A549 (cell line): ENCODE data around the gene ADARB2. TPM values are rescaled to one million over a fixed set of nuclear protein-coding genes. Genes with fewer than 3 reads are reported as not detected.

Experiments used
- ATAC-seq, 2 experiments: fragments of 200-7000 bp in 1 of 2; fragments of >200 bp in 1 of 2; cut with Nextera tagmentation in 1 of 2; cut with Tn5 transposase in 1 of 2; 3 replicates each; pipeline versions ENCODE4 v1.8.0 to v1.9.1; 2018 to 2020; ENCODE audit warnings: mild to moderate bottlenecking in 1 of 2, moderate library complexity in 1 of 2
- CTCF ChIA-PET: fragments of 300-600 bp; sonication (Branson Sonifier 250); formaldehyde crosslinking; extraction: SDS; loops from one replicate; lab custom pipeline; 2021; ENCODE audit warnings: antibody characterized with exemption, inconsistent platforms; lab: Yijun Ruan, JAX
- POLR2A ChIA-PET: fragments of 350-600 bp; formaldehyde crosslinking; extraction: SDS; loops from one replicate; lab custom pipeline; 2021; ENCODE audit warnings: antibody characterized with exemption, inconsistent platforms; lab: Yijun Ruan, JAX
- DNase-seq, 2 experiments: peaks; one replicate each; pipeline versions ENCODE4 v3.0.0 to v3.0.0-alpha.2; 2011 to 2016; ENCODE audit warnings: low read depth in 1 of 2, low spot score in 1 of 2
- FAIRE-seq: peaks from 2 replicates; lab custom pipeline; 2011; peaks lifted over from hg19 to GRCh38; lab: Jason Lieb, UNC
- H3K27ac ChIP-seq, 2 experiments: fragments of >200 bp; sonication (Bioruptor Twin); formaldehyde crosslinking; 3 replicates each; pipeline ENCODE4 v1.5.1; 2016 to 2017
- H3K4me1 ChIP-seq: fragments of >200 bp; sonication (Bioruptor Twin); formaldehyde crosslinking; 3 replicates; pipeline ENCODE4 v1.6.1; 2016
- H3K4me2 ChIP-seq: fragments of >200 bp; sonication (Bioruptor Twin); formaldehyde crosslinking; 3 replicates; pipeline ENCODE4 v1.6.1; 2016
- H3K4me3 ChIP-seq: fragments of >200 bp; sonication (Bioruptor Twin); formaldehyde crosslinking; 3 replicates; pipeline ENCODE4 v1.5.1; 2016
- H3K9me3 ChIP-seq: fragments of >200 bp; sonication (Bioruptor Twin); formaldehyde crosslinking; 3 replicates; pipeline ENCODE4 v1.6.1; 2016
- BHLHE40 ChIP-seq: IDR thresholded peaks from 2 replicates; pipeline ENCODE4 v1.6.1; 2012; ENCODE audit warnings: low read depth, low read length, inconsistent platforms
- CBX8 ChIP-seq: fragments of 200-600 bp; sonication (generic); IDR thresholded peaks from 2 replicates; pipeline ENCODE4 v1.6.1; 2016
- CHD4 ChIP-seq: fragments of 200-600 bp; sonication (generic); IDR thresholded peaks from 2 replicates; pipeline ENCODE4 v1.6.1; 2016; ENCODE audit warnings: antibody characterized with exemption, mild to moderate bottlenecking, borderline replicate concordance
- EHMT2 ChIP-seq: fragments of 200-600 bp; sonication (generic); IDR thresholded peaks from 2 replicates; pipeline ENCODE4 v1.6.1; 2016; ENCODE audit warnings: antibody characterized with exemption, low read depth, mild to moderate bottlenecking, moderate library complexity
- EP300 ChIP-seq, 2 experiments: fragments of >200 bp; sonication (Bioruptor Twin); formaldehyde crosslinking; IDR thresholded peaks; 2 replicates in 1 of 2; 3 replicates in 1 of 2; pipeline ENCODE4 v1.6.1; 2016 to 2017
- FOSL2 ChIP-seq, 2 experiments: fragments of 450-650 bp in 1 of 2; fragments of >200 bp in 1 of 2; sonication (Bioruptor Twin) in 1 of 2; formaldehyde crosslinking; IDR thresholded peaks; 2 replicates each; pipeline versions ENCODE4 v1.5.0 to v1.6.1; 2016 to 2020; ENCODE audit warnings: mild to moderate bottlenecking in 1 of 2, moderate library complexity in 1 of 2
- GATA3 ChIP-seq: IDR thresholded peaks from 2 replicates; pipeline ENCODE4 v1.6.1; 2012; ENCODE audit warnings: borderline replicate concordance
- HDAC2 ChIP-seq: fragments of 200-600 bp; sonication (generic); IDR thresholded peaks from 2 replicates; pipeline ENCODE4 v1.6.1; 2016
- KDM1A ChIP-seq: fragments of 200-600 bp; sonication (generic); IDR thresholded peaks from 2 replicates; pipeline ENCODE4 v1.6.1; 2016; ENCODE audit warnings: low read depth, mild to moderate bottlenecking
- MAZ ChIP-seq: fragments of 150-350 bp; IDR thresholded peaks from 2 replicates; pipeline ENCODE4 v1.6.1; 2014; ENCODE audit warnings: antibody characterized with exemption, low read depth, low read length, borderline replicate concordance
- MYC ChIP-seq: IDR thresholded peaks from 2 replicates; pipeline ENCODE4 v1.6.1; 2012; ENCODE audit warnings: mild to moderate bottlenecking, inconsistent platforms, low read length, improper control_type of control experiment, borderline replicate concordance
- NPAS2 ChIP-seq: fragments of 250-450 bp; sonication (Bioruptor Pico); IDR thresholded peaks from 2 replicates; pipeline ENCODE4 v1.8.0; 2022; ENCODE audit warnings: mild to moderate bottlenecking, moderate library complexity, borderline replicate concordance
- NR3C1 ChIP-seq: fragments of >200 bp; sonication (Bioruptor Twin); formaldehyde crosslinking; IDR thresholded peaks from 3 replicates; pipeline ENCODE4 v1.6.1; 2017
- POLR2A ChIP-seq: IDR thresholded peaks from 2 replicates; pipeline ENCODE4 v1.6.1; 2012; ENCODE audit warnings: mild to moderate bottlenecking, low read length
- RCOR1 ChIP-seq: fragments of 150-350 bp; IDR thresholded peaks from 2 replicates; pipeline ENCODE4 v1.6.1; 2014; ENCODE audit warnings: antibody characterized with exemption, low read length, low read depth
- RFX5 ChIP-seq: fragments of 450-650 bp; IDR thresholded peaks from 2 replicates; pipeline ENCODE4 v1.7.1; 2014; ENCODE audit warnings: antibody characterized with exemption, mild to moderate bottlenecking, moderate library complexity
- SMC3 ChIP-seq: fragments of >200 bp; sonication (Bioruptor Twin); formaldehyde crosslinking; IDR thresholded peaks from 3 replicates; pipeline ENCODE4 v1.6.1; 2018; ENCODE audit warnings: inconsistent platforms
- SREBF2 ChIP-seq: fragments of 450-650 bp; IDR thresholded peaks from 2 replicates; pipeline ENCODE4 v1.6.1; 2014; ENCODE audit warnings: mild to moderate bottlenecking, moderate library complexity
- ZNF302 ChIP-seq: fragments of 250-450 bp; sonication (Bioruptor Pico); IDR thresholded peaks from 2 replicates; pipeline ENCODE4 v1.9.0; 2021; ENCODE audit warnings: inconsistent platforms, mild to moderate bottlenecking, moderate library complexity
- ZSCAN20 ChIP-seq: fragments of 250-450 bp; sonication (Bioruptor Pico); IDR thresholded peaks from 2 replicates; pipeline ENCODE4 v1.8.0; 2022; ENCODE audit warnings: mild to moderate bottlenecking, moderate library complexity
- whole genome bisulfite sequencing: methylation state at CpG from one replicate; pipeline ENCODE4 v1.1.6; 2017; ENCODE audit errors: missing lambda C conversion rate; 5-methylcytosine and 5-hydroxymethylcytosine counted together
- polyA plus RNA-seq, 4 experiments: library from polyadenylated mRNA; depleted of rRNA in 3 of 4; stranded (reverse); fragments of >200 nt; fragmentation: RNase III in 1 of 4; extraction: RNeasy Plus Mini Kit Qiagen cat#74134 plus additional on column Dnase treatment in 1 of 4; gene quantifications; 2 replicates in 3 of 4; 3 replicates in 1 of 4; pipeline ENCODE4 v1.2.3, GENCODE V29; 2011 to 2017
- TF ChIP-seq, protein P1 (sequence below): IDR thresholded peaks from 2 replicates; pipeline ENCODE4 v1.6.1; 2012
- TF ChIP-seq, protein P2 (sequence below): fragments of 450-650 bp; IDR thresholded peaks from 2 replicates; pipeline ENCODE4 v1.6.1; 2014; ENCODE audit warnings: antibody characterized with exemption
- TF ChIP-seq, protein P3 (sequence below): fragments of 250-450 bp; sonication (Bioruptor Pico); IDR thresholded peaks from 2 replicates; pipeline ENCODE4 v1.5.0; 2020; ENCODE audit warnings: low read depth, mild to moderate bottlenecking, moderate library complexity
- TF ChIP-seq, protein P4 (sequence below): fragments of >200 bp; sonication (Bioruptor Twin); formaldehyde crosslinking; IDR thresholded peaks from 3 replicates; pipeline ENCODE4 v1.5.1; 2016
- TF ChIP-seq, protein P5 (sequence below): IDR thresholded peaks from 2 replicates; pipeline ENCODE4 v1.6.1; 2012; ENCODE audit warnings: low read depth, borderline replicate concordance

ADARB2 gene
- polyA plus RNA-seq, 2 of the 4 experiments (the other 2 are of a cell fraction), result not detected

DNA sequence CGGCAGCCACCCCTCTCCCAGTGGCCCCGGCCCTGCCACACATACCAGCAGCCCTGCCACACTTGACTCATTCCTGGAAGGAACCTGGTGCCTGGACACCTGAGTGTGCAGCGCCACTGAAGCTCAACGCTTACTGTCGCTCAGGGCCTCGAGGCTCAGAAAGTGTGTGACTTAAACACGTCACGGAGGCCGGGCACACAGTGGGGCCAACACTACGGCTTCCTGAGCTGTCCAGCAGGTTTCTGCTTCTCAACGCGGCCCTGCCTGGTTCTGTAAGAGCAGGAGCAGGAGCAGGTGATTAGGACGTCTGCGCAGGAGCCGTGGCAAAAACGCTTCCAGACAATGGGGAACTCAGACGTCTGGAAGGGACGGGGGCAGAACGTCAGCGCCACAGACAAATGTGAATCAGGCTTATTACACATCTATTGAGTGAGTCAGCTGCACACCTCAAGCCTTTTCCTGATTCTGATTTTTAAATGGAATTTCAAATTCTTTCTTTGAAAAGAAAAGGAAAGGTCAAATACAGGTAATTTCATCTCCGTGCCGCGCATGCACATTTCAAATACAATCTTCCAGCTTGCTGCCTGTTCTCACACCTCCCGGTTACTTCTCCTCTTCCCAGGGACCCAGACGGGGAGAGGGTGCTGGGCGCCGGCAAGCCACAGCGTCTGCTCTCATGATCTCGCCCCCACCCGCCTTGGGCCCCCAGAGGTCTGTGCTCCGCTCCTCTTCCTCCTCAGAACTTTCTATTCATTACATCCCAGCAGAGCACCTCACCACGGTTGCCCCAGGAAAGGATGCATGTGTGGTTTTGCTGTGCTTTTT lies 66.6 kb downstream of the ADARB2 start:
- H3K4me2 ChIP-seq, result no peak overlapping the region
- FAIRE-seq, result no peak
- H3K4me1 ChIP-seq, result no peaks in the 10 kb centered on the region
- DNase-seq, result no peak
- 25% methylated on average over 30 of the region's 32 CpGs for WGBS
- ChIA-PET POLR2A (no interaction called here), CTCF (no interaction called here)
- H3K4me3 ChIP-seq, result no peak overlapping the region
- H3K27ac ChIP-seq, result no peak overlapping the region
- H3K9me3 ChIP-seq, result no peaks in the 10 kb centered on the region
- peak in 1 of 2 experiments; percentile 64; a peak in 2 of 6 replicates for ATAC-seq
- TF ChIP-seq SREBF2, result no peak
- TF ChIP-seq MAZ, result no peak
- TF ChIP-seq FOSL2 (IDR thresholded peaks at IDR 0.05), result no peak
- TF ChIP-seq FOSL2 (CRISPR knock-in tag; IDR thresholded peaks at IDR 0.05), result no peak
- no peak for TF ChIP-seq MYC
- TF ChIP-seq KDM1A, result no peak
- TF ChIP-seq RFX5, result no peak
- TF ChIP-seq NR3C1, result no peak
- TF ChIP-seq SMC3, result no peak
- TF ChIP-seq POLR2A, result no peak
- no peak for TF ChIP-seq HDAC2
- TF ChIP-seq, protein P1, sequence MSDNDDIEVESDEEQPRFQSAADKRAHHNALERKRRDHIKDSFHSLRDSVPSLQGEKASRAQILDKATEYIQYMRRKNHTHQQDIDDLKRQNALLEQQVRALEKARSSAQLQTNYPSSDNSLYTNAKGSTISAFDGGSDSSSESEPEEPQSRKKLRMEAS, result no peak
- no peak for TF ChIP-seq EHMT2
- TF ChIP-seq, protein P2, sequence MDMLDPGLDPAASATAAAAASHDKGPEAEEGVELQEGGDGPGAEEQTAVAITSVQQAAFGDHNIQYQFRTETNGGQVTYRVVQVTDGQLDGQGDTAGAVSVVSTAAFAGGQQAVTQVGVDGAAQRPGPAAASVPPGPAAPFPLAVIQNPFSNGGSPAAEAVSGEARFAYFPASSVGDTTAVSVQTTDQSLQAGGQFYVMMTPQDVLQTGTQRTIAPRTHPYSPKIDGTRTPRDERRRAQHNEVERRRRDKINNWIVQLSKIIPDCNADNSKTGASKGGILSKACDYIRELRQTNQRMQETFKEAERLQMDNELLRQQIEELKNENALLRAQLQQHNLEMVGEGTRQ, result no peak
- no peak for TF ChIP-seq EP300 (IDR thresholded peaks at IDR 0.05)
- TF ChIP-seq GATA3, result no peak
- no peak for TF ChIP-seq CBX8
- TF ChIP-seq, all 56 proteins: peak for 0

DNA sequence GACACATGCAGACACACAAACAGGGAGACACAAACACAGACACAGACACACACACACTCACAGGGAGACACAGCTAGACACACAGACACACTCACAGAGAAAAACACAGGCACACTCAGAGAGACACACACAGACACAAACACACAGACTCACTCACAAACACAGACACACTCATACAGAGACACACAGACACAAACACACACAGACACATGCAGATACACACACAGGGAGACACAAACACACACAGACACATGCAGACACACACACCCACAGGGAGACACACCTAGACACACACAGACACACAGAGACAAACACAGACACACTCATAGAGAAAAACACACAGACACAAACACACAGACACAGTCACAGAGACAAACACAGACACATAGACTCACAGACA lies 67.9 kb downstream of the ADARB2 start:
- Histone ChIP-seq H3K27ac (no peak overlapping the region), H3K4me2 (no peak overlapping the region), H3K4me3 (no peak overlapping the region), H3K9me3 (no peaks in the 10 kb centered on the region), H3K4me1 (no peaks in the 10 kb centered on the region)
- CTCF ChIA-PET, result no interaction called here
- TF ChIP-seq EHMT2 (no peak), NPAS2 (CRISPR knock-in tag) (no peak), HDAC2 (no peak), RCOR1 (no peak), ZSCAN20 (CRISPR knock-in tag) (no peak), POLR2A (no peak), SMC3 (no peak), CHD4 (no peak), ZNF302 (CRISPR knock-in tag) (no peak), BHLHE40 (no peak)
- TF ChIP-seq, protein P3, sequence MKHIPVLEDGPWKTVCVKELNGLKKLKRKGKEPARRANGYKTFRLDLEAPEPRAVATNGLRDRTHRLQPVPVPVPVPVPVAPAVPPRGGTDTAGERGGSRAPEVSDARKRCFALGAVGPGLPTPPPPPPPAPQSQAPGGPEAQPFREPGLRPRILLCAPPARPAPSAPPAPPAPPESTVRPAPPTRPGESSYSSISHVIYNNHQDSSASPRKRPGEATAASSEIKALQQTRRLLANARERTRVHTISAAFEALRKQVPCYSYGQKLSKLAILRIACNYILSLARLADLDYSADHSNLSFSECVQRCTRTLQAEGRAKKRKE (CRISPR knock-in tag), result no peak
- TF ChIP-seq, protein P4, sequence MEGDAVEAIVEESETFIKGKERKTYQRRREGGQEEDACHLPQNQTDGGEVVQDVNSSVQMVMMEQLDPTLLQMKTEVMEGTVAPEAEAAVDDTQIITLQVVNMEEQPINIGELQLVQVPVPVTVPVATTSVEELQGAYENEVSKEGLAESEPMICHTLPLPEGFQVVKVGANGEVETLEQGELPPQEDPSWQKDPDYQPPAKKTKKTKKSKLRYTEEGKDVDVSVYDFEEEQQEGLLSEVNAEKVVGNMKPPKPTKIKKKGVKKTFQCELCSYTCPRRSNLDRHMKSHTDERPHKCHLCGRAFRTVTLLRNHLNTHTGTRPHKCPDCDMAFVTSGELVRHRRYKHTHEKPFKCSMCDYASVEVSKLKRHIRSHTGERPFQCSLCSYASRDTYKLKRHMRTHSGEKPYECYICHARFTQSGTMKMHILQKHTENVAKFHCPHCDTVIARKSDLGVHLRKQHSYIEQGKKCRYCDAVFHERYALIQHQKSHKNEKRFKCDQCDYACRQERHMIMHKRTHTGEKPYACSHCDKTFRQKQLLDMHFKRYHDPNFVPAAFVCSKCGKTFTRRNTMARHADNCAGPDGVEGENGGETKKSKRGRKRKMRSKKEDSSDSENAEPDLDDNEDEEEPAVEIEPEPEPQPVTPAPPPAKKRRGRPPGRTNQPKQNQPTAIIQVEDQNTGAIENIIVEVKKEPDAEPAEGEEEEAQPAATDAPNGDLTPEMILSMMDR, result no peak
- TF ChIP-seq, protein P5, sequence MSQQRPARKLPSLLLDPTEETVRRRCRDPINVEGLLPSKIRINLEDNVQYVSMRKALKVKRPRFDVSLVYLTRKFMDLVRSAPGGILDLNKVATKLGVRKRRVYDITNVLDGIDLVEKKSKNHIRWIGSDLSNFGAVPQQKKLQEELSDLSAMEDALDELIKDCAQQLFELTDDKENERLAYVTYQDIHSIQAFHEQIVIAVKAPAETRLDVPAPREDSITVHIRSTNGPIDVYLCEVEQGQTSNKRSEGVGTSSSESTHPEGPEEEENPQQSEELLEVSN, result no peak
- ATAC-seq, result no peak
- POLR2A ChIA-PET, result no interaction called here
- no peak for FAIRE-seq
- DNase-seq, result no peak
